OCI-LY7 (cell line): Measurements from ENCODE around the gene RNF217.

ENCODE experiments used
- EZH2phosphoT487 ChIP-seq: fragments of 200-600 bp; sonication (generic); IDR thresholded peaks from 2 replicates; pipeline ENCODE4 v1.6.1; 2018; ENCODE audit warnings: low read depth, borderline replicate concordance, mild to moderate bottlenecking, mixed run types, antibody characterized with exemption, low read length, moderate library complexity, mixed read lengths
- TF ChIP-seq, protein P1 (sequence below): fragments of 200-600 bp; sonication (generic); conservative IDR thresholded peaks from 2 replicates; pipeline ENCODE4 v1.5.1; 2014; ENCODE audit warnings: mild to moderate bottlenecking, antibody characterized with exemption, low read length, moderate library complexity, mixed read lengths

DNA sequence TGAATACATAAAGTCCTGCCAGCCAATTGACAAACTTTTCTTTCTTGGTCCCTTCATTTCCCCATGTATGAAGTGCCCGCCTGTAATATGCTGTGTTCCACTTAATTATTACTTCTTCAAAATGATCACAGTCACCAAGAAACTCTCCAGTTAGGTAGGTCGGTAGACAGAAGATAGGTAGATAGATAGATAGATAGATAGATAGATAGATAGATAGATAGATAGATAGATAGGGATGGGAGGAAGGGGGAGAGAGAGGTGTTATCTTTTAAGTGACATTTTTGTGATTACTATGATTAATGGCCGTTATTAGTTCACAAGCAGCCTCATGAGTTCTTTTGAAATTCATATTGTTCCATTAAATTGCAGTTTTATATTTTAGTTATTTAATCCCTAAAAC, 111.9 kb downstream of the RNF217 start:
- TF ChIP-seq, protein P1, sequence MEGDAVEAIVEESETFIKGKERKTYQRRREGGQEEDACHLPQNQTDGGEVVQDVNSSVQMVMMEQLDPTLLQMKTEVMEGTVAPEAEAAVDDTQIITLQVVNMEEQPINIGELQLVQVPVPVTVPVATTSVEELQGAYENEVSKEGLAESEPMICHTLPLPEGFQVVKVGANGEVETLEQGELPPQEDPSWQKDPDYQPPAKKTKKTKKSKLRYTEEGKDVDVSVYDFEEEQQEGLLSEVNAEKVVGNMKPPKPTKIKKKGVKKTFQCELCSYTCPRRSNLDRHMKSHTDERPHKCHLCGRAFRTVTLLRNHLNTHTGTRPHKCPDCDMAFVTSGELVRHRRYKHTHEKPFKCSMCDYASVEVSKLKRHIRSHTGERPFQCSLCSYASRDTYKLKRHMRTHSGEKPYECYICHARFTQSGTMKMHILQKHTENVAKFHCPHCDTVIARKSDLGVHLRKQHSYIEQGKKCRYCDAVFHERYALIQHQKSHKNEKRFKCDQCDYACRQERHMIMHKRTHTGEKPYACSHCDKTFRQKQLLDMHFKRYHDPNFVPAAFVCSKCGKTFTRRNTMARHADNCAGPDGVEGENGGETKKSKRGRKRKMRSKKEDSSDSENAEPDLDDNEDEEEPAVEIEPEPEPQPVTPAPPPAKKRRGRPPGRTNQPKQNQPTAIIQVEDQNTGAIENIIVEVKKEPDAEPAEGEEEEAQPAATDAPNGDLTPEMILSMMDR, result no peak
- no peak for TF ChIP-seq EZH2phosphoT487
